IPS-NIHi7 (cell line): ENCODE measurements around the gene IGF2BP2.
"Not testable (repeated sequence)": the region's sequence is repeated elsewhere in the genome, so short reads cannot be mapped to it uniquely, and the experiment has no call there.

Source experiments
- DNase-seq: peaks from one replicate; pipeline ENCODE4 v3.0.0; 2012; ENCODE audit warnings: mixed read lengths; ENCODE audit errors: extremely low spot score

Gene IGF2BP2

GRCh38 chr3:185798831-185799110 lies 26.1 kb downstream of the IGF2BP2 start:
- not testable (repeated sequence) for DNase-seq

GRCh38 chr3:185797993-185798830 lies 26.6 kb downstream of the IGF2BP2 start:
- DNase-seq: no peak

GRCh38 chr3:185797108-185797881 lies 27.5 kb downstream of the IGF2BP2 start:
- no peak for DNase-seq

- DNase-seq: no peak
Measured at GRCh38 chr3:185796431-185797107, 28.3 kb downstream of the IGF2BP2 start.

GRCh38 chr3:185793381-185793780 lies 31.5 kb downstream of the IGF2BP2 start:
- no peak for DNase-seq

- DNase-seq: no peak
Measured at GRCh38 chr3:185792955-185793354, 31.9 kb downstream of the IGF2BP2 start.

- DNase-seq: no peak
Measured at GRCh38 chr3:185789891-185790830, 34.7 kb downstream of the IGF2BP2 start.

GRCh38 chr3:185789134-185789533 lies 35.7 kb downstream of the IGF2BP2 start:
- no peak for DNase-seq

- DNase-seq: no peak
Measured at GRCh38 chr3:185788292-185788691, 36.5 kb downstream of the IGF2BP2 start.

GRCh38 chr3:185786956-185787877 lies 37.6 kb downstream of the IGF2BP2 start:
- no peak for DNase-seq

GRCh38 chr3:185786258-185786657 lies 38.6 kb downstream of the IGF2BP2 start:
- DNase-seq: not testable (repeated sequence)

GRCh38 chr3:185784317-185784716 lies 40.5 kb downstream of the IGF2BP2 start:
- DNase-seq: no peak

GRCh38 chr3:185781759-185782158 lies 43.1 kb downstream of the IGF2BP2 start:
- DNase-seq: no peak

- DNase-seq: no peak
Measured at GRCh38 chr3:185779461-185779860, 45.4 kb downstream of the IGF2BP2 start.

GRCh38 chr3:185778821-185779220 lies 46.0 kb downstream of the IGF2BP2 start:
- DNase-seq: no peak

- DNase-seq: no peak
Measured at GRCh38 chr3:185778094-185778493, 46.7 kb downstream of the IGF2BP2 start.

- DNase-seq: no peak
Measured at GRCh38 chr3:185770109-185770508, 54.7 kb downstream of the IGF2BP2 start.

GRCh38 chr3:185768578-185768982 lies 56.3 kb downstream of the IGF2BP2 start:
- DNase-seq: peak; percentile 50

- DNase-seq: no peak
Measured at GRCh38 chr3:185767002-185767688, 57.7 kb downstream of the IGF2BP2 start.
